ENCODE measurements around the gene INSRR.

Gene INSRR

DNA sequence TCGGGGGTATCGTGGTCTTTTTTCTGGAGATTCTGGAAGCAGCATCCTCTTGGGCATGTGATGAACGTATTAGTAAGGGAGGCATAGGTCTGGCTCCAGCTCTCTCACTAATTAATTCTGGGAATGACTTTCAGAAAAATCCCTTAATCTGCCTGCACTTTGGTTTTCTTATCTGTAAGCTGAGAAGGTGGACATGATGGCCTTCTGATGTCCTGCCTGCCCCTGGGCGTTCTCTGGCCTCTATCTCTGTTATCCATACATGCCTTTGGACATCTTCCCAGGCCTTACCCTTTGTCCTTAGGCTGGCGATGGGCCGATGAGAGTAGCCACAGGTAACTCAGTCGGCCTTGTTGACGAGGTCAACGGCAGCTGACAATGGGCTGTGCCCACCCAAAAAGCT lies 10.5 kb upstream of the INSRR start:
- no peaks in the 10 kb centered on the region for H3K36me3 ChIP-seq (ENCODE audit: insufficient read depth)
- no peak overlapping the region for H3K4me2 ChIP-seq
- no peaks in the 10 kb centered on the region for H3K79me2 ChIP-seq (ENCODE audit: insufficient read depth, low read depth)
- H3K27me3 ChIP-seq (ENCODE audit: insufficient read depth, low read depth), result peaks cover 88% of the 10 kb centered on the region
- no peak overlapping the region for H3K9ac ChIP-seq
- H3K4me1 ChIP-seq (ENCODE audit: low read depth, poor library complexity, severe bottlenecking), result peaks cover 8% of the 10 kb centered on the region
- no peak overlapping the region for H2AFZ ChIP-seq (ENCODE audit: low read depth)
- no peak overlapping the region for H3K4me3 ChIP-seq (IDR thresholded peaks at IDR 0.05; ENCODE audit: insufficient read depth, low read depth, low read length)
- TF ChIP-seq, protein P1, sequence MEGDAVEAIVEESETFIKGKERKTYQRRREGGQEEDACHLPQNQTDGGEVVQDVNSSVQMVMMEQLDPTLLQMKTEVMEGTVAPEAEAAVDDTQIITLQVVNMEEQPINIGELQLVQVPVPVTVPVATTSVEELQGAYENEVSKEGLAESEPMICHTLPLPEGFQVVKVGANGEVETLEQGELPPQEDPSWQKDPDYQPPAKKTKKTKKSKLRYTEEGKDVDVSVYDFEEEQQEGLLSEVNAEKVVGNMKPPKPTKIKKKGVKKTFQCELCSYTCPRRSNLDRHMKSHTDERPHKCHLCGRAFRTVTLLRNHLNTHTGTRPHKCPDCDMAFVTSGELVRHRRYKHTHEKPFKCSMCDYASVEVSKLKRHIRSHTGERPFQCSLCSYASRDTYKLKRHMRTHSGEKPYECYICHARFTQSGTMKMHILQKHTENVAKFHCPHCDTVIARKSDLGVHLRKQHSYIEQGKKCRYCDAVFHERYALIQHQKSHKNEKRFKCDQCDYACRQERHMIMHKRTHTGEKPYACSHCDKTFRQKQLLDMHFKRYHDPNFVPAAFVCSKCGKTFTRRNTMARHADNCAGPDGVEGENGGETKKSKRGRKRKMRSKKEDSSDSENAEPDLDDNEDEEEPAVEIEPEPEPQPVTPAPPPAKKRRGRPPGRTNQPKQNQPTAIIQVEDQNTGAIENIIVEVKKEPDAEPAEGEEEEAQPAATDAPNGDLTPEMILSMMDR (conservative IDR thresholded peaks at IDR 0.05; ENCODE audit: low read depth, low read length), result no peak
- no peak overlapping the region for H3K27ac ChIP-seq
- H4K20me1 ChIP-seq (ENCODE audit: insufficient read depth), result no peaks in the 10 kb centered on the region

DNA sequence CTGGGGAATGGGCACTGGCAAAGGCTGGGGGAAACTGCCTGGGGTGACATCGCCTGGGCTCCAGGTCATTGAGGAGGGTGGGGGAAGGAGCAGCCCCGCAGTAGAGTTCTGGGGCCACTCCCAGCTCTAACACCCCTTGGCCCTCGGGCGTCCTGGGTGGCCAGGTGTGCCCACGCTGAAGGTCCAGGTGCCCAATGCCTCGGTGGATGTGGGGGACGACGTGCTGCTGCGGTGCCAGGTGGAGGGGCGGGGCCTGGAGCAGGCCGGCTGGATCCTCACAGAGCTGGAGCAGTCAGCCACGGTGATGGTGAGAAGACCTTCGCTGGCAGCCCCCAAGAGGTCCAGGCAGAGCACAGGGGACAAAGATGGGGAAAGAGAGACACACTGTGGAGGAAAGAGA lies 9.4 kb upstream of the INSRR start:
- Histone ChIP-seq H3K36me3 (ENCODE audit: insufficient read depth) (no peaks in the 10 kb centered on the region), H4K20me1 (ENCODE audit: insufficient read depth) (no peaks in the 10 kb centered on the region), H3K9ac (no peak overlapping the region), H3K4me2 (no peak overlapping the region), H3K79me2 (ENCODE audit: insufficient read depth, low read depth) (no peaks in the 10 kb centered on the region), H3K4me3 (IDR thresholded peaks at IDR 0.05; ENCODE audit: insufficient read depth, low read depth, low read length) (no peak overlapping the region), H3K4me1 (ENCODE audit: low read depth, poor library complexity, severe bottlenecking) (peaks cover 15% of the 10 kb centered on the region), H3K27me3 (ENCODE audit: insufficient read depth, low read depth) (peaks cover 87% of the 10 kb centered on the region), H3K27ac (no peak overlapping the region), H2AFZ (ENCODE audit: low read depth) (no peak overlapping the region)
- TF ChIP-seq, protein P1 (conservative IDR thresholded peaks at IDR 0.05; ENCODE audit: low read depth, low read length), result no peak

DNA sequence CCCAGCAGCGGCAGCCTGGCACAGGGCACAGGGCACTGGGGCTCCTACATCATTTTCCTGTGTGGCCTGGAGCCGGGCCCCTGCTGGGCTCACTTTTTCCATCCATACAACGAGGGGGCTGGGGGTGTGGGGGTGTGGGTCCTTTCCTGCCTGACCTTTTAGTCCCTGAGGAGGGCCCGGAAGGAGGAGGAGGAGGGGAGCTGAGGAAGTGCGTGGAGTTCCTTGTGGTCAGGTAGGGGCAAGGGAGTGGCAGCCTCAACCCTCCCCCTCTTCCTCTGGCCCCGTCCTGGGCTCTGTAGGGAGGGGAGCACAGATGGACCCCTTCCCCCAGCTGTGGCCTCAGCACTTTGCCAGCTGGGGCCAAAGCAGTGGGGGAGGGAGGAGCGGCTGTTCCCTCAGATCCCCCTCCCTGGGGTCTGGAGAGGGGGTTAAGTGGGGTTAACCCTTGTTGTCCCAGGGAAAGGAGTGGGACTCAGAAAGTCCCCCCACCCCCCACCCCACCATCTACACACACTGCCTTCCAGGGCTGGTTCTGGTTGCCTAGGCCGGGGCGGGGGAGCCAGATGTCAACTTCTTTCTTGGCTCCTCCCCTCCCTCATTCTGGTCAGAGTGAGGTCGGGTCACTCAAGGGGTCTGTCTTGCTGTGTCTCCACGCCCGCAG lies 7.5 kb upstream of the INSRR start:
- H3K27ac ChIP-seq, result no peak overlapping the region
- no peaks in the 10 kb centered on the region for H3K79me2 ChIP-seq (ENCODE audit: insufficient read depth, low read depth)
- H3K4me1 ChIP-seq (ENCODE audit: low read depth, poor library complexity, severe bottlenecking), result peaks cover 17% of the 10 kb centered on the region
- TF ChIP-seq, protein P1 (conservative IDR thresholded peaks at IDR 0.05; ENCODE audit: low read depth, low read length), result no peak
- H3K36me3 ChIP-seq (ENCODE audit: insufficient read depth), result no peaks in the 10 kb centered on the region
- no peak overlapping the region for H3K9ac ChIP-seq
- no peaks in the 10 kb centered on the region for H4K20me1 ChIP-seq (ENCODE audit: insufficient read depth)
- H2AFZ ChIP-seq (ENCODE audit: low read depth), result no peak overlapping the region
- no peak overlapping the region for H3K4me3 ChIP-seq (IDR thresholded peaks at IDR 0.05; ENCODE audit: insufficient read depth, low read depth, low read length)
- H3K27me3 ChIP-seq (ENCODE audit: insufficient read depth, low read depth), result peaks cover 82% of the 10 kb centered on the region
- H3K4me2 ChIP-seq, result no peak overlapping the region

DNA sequence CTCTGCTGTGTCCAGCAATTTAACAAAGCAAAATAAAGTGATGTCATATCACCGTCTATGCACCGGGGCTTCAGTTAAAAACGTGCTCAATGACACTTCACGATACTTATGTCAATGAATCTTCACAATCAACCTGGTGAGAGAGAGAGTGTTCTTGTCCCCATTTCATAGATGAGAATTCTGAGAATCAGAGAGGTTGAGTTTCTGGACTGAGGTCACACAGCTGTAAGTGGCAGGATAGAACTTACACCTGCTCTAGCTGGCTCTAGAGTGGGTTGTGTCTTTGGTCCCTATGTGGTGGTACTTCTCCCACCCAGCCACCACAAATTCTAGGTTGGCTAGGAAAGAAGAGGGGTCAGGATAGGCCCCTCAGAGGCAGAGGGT lies 6.9 kb upstream of the INSRR start:
- H3K4me2 ChIP-seq, result no peak overlapping the region
- H2AFZ ChIP-seq (ENCODE audit: low read depth), result no peak overlapping the region
- H3K27ac ChIP-seq, result no peak overlapping the region
- H3K79me2 ChIP-seq (ENCODE audit: insufficient read depth, low read depth), result no peaks in the 10 kb centered on the region
- H3K27me3 ChIP-seq (ENCODE audit: insufficient read depth, low read depth), result peaks cover 82% of the 10 kb centered on the region
- H4K20me1 ChIP-seq (ENCODE audit: insufficient read depth), result no peaks in the 10 kb centered on the region
- no peak overlapping the region for H3K4me3 ChIP-seq (IDR thresholded peaks at IDR 0.05; ENCODE audit: insufficient read depth, low read depth, low read length)
- TF ChIP-seq, protein P1 (conservative IDR thresholded peaks at IDR 0.05; ENCODE audit: low read depth, low read length), result no peak
- no peak overlapping the region for H3K9ac ChIP-seq
- H3K4me1 ChIP-seq (ENCODE audit: low read depth, poor library complexity, severe bottlenecking), result peaks cover 16% of the 10 kb centered on the region
- no peaks in the 10 kb centered on the region for H3K36me3 ChIP-seq (ENCODE audit: insufficient read depth)

Measured in KMS-11 (cell line).